ENCODE measurements around the gene CUBN. TPM values are rescaled to one million over a fixed set of nuclear protein-coding genes. Genes with fewer than 3 reads are reported as not detected.
A peak's percentile ranks its signal among the peaks of the same experiment; 100 is the strongest.

Gene CUBN
- total RNA-seq, 1 experiment from 2014 or later, result 1.3 TPM

DNA sequence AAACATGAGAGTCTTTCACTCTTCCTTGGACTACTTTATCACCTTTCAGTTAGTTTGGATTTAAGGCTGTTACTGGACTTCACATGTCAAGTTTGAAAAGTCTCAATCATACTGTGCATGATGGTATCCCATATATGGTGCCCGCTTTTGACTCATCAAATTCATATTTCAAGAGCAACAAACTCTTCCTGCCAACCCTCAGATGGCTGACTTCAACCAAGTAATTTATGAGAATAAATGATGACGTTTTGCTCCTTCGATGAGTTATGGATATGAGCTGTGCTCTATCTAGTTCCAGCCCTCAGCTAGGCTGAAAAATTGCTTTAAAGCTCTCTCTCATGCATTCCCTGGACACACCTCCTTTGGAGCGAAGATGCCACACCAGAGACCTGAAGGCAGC lies 202.1 kb downstream of the CUBN start:
- no peak for DNase-seq (ENCODE audit: low read depth)

DNA sequence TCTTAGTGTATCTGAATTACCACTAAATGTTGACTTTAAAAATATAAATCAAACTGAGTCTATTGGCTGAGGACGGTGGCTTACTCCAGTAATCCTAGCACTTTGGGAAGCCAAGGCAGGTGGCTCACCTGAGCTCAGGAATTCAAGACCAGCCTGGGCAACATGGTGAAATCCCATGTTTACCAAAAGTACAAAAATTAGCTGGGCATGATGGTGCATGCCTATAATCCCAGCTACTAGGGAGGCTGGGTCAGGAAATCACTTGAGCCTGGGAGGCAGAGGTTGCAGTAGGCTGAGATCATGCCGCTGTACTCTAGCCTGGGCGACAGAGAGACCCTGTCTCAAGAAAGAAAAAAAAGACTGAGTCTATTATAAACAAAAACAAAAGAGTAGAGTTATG lies 205.9 kb downstream of the CUBN start:
- DNase-seq (ENCODE audit: low read depth), result no peak

GRCh38 chr10:16923309-16923708 lies 206.3 kb downstream of the CUBN start:
- no peak for DNase-seq (ENCODE audit: low read depth)

GRCh38 chr10:16919121-16919982 lies 210.3 kb downstream of the CUBN start:
- no peak for DNase-seq (ENCODE audit: low read depth)

DNA sequence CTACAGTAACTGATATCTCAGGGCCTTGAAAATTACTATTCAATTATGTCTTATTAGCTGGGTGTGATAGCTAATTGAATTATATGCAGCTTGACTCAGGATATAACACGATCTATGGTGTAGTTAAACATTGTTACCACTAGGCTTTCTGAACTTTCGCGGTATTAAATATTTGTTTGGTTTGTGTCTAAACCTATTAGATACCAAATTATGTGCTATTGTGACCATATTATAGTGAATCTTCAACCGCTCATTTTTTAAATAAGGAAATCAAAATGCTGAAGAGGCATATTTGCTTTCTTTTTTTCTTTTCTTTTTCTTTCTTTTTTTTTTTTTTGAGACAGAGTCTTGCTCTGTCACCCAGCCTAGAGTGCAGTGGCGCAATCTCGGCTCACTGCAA lies 213.1 kb downstream of the CUBN start:
- DNase-seq (ENCODE audit: low read depth), result no peak

- peak; percentile 35 for DNase-seq (ENCODE audit: low read depth)
Observed at GRCh38 chr10:16915300-16915699, 214.3 kb downstream of the CUBN start.

GRCh38 chr10:16913266-16913665 lies 216.3 kb downstream of the CUBN start:
- DNase-seq (ENCODE audit: low read depth), result no peak

GRCh38 chr10:16910793-16911164 lies 218.8 kb downstream of the CUBN start:
- no peak for DNase-seq (ENCODE audit: low read depth)

GRCh38 chr10:16909961-16910792 lies 219.4 kb downstream of the CUBN start:
- DNase-seq (ENCODE audit: low read depth), result peak; percentile 31

- no peak for DNase-seq (ENCODE audit: low read depth)
Observed at GRCh38 chr10:16909271-16909767, 220.3 kb downstream of the CUBN start.

DNA sequence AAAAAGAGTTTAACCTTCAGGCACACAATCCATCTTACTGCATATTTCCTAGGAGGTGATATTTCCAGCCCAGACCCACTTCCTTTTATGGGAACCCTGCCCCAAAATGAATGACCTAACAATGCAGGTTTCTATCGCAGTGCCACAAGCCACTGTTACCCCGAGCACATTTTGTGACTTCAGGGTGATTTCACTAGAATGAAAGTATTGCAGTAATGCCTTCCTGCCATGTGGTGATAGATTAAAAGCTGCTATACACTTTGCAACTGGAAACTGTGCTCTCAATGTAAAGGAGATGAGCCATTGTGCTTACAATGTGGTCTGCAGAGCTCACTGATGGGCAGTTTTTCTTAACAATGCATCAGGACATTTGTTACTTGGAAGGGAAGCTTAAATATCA lies 221.9 kb downstream of the CUBN start:
- DNase-seq (ENCODE audit: low read depth), result no peak

DNA sequence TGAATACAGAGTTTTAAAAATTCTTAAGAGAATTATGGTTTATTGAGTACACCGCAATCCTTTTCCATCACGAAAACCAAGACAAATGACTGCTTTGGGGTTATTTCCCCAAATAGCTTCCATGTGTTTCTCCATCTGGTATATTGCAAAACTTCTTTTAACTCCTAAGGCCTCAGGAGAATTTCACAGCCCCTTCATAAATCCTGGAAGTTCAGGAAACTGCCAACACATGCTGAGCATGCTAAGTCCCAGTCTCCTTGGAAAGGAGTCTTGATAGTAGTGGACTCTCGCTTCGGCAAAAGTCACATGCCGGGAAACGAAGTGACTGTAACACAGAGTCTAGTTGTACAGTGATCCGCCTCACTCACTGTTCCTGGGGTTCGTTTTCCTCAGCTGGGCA lies 224.3 kb downstream of the CUBN start:
- DNase-seq (ENCODE audit: low read depth), result no peak

DNA sequence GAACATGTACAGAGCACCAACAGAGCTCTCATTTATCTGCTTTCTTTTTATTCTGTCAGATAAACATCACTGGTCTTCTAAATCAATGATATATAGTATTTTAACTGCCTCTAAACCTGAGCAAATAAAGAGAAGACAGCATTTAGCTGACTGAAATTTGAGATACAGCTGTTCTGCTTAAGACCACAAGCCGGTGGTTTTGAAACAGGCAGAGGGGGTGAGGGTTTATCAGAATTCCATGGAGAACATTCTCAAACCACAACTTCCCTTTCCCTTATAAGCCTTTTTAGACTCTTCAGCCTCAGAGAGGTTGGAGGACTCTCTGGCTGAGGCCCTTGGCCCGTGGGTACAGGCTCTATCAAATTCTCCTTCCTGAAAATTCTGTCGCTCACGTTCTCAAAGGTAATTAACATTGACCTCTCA lies 225.0 kb downstream of the CUBN start:
- peak; percentile 75 for DNase-seq (ENCODE audit: low read depth)

DNA sequence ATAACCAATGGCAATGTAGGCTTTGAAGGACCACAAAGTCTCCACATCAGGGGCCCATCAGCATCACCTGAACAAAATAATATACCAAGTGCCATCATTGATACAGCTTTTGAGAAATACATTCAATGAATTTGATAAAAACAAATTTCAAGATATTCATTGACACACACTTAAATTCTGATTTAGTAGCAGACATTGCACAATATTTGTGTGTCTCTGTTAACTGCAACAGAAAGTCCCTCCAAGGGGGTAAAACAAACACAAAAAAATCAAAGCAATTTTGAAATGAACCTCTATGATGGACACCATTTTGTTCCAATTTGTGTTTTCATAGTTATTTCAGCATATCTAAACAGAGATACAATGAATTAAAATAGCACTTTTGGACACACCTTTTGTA lies 225.6 kb downstream of the CUBN start:
- no peak for DNase-seq (ENCODE audit: low read depth)

DNA sequence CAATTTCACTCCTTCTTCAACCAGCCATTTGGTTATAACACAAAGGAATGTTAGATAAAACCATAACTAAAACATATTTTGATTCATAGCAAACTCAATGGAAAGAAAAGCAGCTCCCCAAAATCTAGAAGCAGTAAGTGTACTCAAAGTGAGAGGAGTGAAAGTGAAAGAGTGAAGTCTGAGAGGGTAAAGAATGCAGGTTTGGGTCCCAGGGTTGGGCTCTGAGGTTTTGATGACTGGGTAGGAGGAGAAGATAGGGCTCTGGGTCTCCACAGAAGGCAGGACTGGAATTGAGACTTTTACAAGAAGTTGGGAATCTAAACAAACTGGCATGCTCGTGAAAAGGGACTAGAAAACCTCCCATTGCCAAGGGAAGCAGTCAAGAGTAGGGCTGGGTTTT lies 227.0 kb downstream of the CUBN start:
- DNase-seq (ENCODE audit: low read depth), result no peak

DNA sequence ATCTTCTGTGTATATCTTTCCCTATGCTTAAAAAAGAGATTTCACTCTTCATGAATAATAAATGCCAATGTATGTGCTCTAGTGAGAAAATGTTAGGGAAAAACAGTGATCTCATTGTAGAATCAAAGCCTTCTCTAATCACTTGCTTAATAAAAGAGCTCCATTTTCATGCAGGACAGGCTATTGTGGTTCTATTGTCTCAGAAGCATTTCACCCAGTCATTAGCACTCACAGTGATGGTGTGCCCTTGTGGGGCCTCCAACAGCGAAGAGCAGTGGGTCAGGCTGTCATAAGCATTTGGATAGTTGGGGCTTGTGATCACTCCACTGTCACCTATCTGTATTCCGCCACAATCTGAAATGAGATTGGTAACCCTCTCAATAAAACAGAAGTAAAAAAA lies 228.5 kb downstream of the CUBN start:
- no peak for DNase-seq (ENCODE audit: low read depth)

DNA sequence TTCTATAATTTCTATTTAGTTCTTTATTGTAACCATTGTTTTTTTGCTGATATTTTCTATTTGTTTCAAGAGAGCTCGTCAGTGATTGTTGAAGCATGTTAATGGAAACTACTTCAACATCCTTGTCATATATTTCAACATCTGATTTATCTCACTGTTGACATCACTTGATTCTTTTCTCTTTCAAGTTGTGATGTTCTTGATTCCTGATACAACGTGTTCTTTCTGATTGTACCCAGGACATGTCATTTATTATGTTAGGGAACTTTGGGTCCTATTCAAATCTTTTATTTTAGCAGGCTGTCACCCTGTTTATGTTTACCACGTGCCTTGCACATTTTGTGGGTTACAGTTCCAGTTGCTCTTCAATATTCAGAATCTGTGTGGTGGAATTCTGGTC lies 232.6 kb downstream of the CUBN start:
- no peak for DNase-seq (ENCODE audit: low read depth)

- DNase-seq (ENCODE audit: low read depth), result no peak
Observed at GRCh38 chr10:16894821-16895220, 234.8 kb downstream of the CUBN start.

- DNase-seq (ENCODE audit: low read depth), result no peak
Observed at GRCh38 chr10:16893664-16894063, 235.9 kb downstream of the CUBN start.

DNA sequence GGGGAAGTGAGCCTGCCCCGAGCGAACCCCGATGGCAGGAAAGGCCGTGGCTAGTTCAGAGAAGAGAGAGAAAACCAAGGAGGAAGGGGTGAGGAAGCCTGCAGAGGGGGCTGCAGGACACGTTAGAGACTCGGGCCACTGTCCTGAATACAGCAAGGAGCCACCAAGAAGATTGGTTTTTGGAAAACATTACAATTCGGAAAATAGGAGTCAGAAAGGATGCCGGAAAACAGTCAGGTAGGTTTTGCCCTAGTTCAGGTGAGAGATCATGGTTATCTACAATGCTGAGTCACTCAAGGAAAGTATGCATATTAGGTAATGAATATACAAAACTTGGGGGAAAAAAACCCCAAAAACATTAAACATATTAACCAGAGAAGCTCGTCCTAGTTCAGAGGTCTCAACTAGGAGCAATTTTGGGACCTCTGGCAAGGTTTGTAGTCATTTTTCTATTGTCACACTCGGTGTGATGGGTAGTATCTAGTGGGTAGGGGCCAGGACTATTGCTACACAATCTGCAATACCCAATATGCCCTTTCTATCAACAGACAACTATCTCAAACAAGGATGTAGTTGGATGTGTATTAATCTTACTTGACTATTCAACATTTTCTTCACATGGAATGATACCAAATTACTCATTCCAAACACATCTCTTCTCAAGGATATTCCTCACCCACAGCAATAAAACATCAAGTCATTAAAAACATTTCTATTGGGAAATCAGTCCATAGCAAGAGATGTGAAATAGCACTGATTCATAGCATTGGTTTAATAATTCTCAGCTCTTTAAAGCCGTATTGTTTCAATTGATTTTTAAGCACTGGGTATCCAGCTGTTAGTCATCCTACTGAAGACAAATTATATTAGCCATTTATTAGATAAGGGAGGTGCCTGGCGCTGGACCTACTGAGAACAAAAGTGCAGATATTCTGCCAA lies 238.0 kb downstream of the CUBN start:
- peak; percentile 96 for DNase-seq (ENCODE audit: low read depth)

DNA sequence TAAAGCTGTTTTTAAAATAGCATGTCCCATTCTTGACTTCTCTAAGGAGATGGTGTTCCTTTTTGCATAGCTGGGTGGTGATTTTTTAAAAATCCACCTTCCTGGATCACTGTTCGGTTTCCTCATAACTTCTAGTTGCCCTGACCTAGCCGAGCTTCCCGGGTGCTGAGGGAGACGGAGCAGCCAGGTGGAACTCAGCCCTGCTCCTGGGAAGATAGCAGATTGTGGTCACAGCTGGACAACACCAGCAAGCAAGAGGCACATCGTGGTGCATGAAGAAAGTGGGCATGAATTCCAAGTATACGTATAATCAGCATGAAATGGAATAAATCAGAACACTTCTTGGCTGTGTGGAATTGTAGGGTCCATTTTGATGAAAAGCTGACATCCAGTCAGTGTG lies 238.9 kb downstream of the CUBN start:
- no peak for DNase-seq (ENCODE audit: low read depth)

Data from HT1080 (cell line).